NB4 (cell line): ENCODE data around the gene GRID2.

Experiments used
- POLR2A ChIP-seq: IDR thresholded peaks from 2 replicates; pipeline ENCODE4 v1.6.1; 2011; ENCODE audit warnings: mild to moderate bottlenecking; ENCODE audit not compliant: insufficient read length; ENCODE audit errors: extremely low read depth
- TF ChIP-seq, protein P1 (sequence below): IDR thresholded peaks from one replicate; pipeline ENCODE4 v1.5.1; 2012; ENCODE audit warnings: low read depth, low read length

DNA sequence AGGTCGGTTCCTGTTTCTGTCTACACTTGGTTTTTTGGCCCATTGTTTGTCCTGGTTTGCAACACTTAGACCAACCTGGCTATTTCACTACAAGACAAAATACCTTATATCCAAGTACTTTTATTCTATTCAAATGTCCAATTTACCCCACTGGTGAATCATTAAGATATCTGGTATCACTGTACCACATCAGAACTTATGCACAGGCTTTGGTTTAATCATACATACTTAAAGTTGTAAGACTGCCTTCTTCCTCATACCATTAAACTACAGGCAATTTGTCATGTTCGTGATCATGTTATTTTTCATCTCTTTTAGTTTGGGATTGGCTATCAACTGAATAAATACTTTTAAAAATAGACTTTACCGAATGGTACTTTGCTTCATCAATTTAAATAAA, 1471.8 kb downstream of the GRID2 start:
- TF ChIP-seq POLR2A, result no peak
- TF ChIP-seq, protein P1, sequence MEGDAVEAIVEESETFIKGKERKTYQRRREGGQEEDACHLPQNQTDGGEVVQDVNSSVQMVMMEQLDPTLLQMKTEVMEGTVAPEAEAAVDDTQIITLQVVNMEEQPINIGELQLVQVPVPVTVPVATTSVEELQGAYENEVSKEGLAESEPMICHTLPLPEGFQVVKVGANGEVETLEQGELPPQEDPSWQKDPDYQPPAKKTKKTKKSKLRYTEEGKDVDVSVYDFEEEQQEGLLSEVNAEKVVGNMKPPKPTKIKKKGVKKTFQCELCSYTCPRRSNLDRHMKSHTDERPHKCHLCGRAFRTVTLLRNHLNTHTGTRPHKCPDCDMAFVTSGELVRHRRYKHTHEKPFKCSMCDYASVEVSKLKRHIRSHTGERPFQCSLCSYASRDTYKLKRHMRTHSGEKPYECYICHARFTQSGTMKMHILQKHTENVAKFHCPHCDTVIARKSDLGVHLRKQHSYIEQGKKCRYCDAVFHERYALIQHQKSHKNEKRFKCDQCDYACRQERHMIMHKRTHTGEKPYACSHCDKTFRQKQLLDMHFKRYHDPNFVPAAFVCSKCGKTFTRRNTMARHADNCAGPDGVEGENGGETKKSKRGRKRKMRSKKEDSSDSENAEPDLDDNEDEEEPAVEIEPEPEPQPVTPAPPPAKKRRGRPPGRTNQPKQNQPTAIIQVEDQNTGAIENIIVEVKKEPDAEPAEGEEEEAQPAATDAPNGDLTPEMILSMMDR, result no peak
